Measurements from ENCODE around the gene WASF2. TPM values are rescaled to one million over a fixed set of nuclear protein-coding genes. Genes with fewer than 3 reads are reported as not detected.

Gene WASF2
- total RNA-seq, 1 donor from 2014 or later, result 58.9 TPM

DNA sequence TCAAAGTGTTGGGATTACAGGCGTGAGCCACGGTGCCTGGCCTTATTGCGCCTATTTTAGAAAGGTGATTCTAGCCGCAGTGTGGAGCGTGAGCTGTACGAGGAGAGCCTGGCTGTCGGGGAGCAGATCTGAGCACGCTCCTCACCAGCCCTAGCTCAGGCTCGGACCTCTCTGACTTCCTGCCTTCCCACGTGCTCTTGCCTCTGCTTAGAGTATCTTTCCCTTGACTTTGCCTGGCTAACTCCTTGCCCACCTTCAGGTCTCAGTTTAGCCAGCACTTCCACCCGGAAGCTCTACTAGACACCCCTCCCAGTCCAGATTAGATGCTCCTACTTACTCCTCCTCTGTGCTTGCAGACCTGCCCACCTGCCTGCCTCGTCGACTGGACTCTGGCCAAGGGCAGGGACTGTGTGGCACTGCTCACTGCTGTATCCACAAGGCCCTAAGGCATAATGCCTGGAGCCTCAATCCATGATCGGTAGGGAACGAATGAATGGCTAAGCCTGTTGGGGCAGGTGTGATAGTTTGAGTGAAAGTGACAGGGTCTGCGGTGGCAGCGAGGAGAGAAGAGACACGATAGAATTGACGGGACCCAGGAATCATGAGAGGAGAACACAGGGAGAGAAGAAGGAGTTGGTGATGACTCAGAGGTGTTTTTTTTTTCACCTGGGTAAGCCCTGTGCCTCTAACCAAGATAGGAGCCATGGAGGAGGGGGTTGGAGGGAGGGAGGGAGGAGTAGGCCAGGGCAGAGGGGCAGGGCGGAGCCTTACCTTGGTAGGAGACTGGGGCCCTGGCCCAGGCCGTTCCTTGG is 28.1 kb upstream of the WASF2 start:
- peaks cover 74% of the 10 kb centered on the region for H3K4me1 ChIP-seq
- no peak for TF ChIP-seq POLR2A (IDR thresholded peaks at IDR 0.05)
- TF ChIP-seq POLR2AphosphoS5 (IDR thresholded peaks at IDR 0.05; ENCODE audit: insufficient read depth in 1 of 2, low read depth in 1 of 2), result no peak
- TF ChIP-seq, protein P1, sequence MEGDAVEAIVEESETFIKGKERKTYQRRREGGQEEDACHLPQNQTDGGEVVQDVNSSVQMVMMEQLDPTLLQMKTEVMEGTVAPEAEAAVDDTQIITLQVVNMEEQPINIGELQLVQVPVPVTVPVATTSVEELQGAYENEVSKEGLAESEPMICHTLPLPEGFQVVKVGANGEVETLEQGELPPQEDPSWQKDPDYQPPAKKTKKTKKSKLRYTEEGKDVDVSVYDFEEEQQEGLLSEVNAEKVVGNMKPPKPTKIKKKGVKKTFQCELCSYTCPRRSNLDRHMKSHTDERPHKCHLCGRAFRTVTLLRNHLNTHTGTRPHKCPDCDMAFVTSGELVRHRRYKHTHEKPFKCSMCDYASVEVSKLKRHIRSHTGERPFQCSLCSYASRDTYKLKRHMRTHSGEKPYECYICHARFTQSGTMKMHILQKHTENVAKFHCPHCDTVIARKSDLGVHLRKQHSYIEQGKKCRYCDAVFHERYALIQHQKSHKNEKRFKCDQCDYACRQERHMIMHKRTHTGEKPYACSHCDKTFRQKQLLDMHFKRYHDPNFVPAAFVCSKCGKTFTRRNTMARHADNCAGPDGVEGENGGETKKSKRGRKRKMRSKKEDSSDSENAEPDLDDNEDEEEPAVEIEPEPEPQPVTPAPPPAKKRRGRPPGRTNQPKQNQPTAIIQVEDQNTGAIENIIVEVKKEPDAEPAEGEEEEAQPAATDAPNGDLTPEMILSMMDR (IDR thresholded peaks at IDR 0.05), result no peak

DNA sequence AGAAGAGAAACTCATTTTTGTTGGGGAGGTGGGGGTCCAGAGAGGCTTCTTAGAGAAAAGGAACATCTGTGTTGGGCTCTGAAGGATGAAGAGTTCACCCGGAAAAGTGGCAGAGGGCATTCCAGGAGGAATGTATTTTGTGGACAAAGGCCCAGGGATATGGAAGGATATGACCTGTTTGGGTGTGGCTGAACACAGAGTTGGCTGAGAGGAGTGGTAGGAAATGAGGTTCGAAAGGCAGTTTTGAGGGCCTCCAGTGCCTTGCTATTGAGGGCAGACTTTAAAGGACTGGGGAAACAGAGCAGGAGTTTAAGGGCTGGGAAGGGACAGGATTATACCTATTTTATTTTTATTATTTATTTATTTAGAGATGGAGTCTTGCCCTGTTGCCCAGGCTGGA is 27.3 kb upstream of the WASF2 start:
- DNase-seq (ENCODE audit: extremely low spot score in 2 of 2), result no peak

More for the DNA sequence above, 28.1 kb upstream of the WASF2 start:
- H3K4me3 ChIP-seq, result no peak overlapping the region
- H3K36me3 ChIP-seq, result no peaks in the 10 kb centered on the region
- intact Hi-C loops (cut with DNase I), result no loop called here
- DNase-seq (ENCODE audit: extremely low spot score in 2 of 2), result no peak
- H3K27me3 ChIP-seq, result no peaks in the 10 kb centered on the region
- H3K9me3 ChIP-seq, result no peaks in the 10 kb centered on the region
- peak overlapping the region; percentile 77 for H3K27ac ChIP-seq

DNA sequence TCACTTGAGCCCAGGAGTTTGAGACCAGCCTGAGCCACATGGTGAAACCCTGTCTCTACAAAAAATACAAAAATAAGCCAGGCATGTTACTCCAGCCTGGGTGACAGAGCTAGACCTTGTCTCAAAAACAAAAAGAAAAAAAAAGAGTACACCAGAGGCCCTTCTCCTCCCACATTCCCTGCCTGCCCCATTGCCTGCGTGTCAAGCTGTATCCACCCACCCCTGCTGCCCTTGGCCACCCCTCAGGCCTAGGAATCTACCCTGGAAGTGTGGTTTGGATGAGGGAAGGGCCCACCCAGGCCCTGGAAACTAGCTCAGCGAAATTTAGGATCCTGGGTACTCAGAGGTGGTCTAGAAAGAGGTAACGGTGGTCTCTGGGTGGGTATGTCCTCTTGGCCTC is 25.7 kb upstream of the WASF2 start:
- no peak overlapping the region for H3K4me3 ChIP-seq
- peak overlapping the region; percentile 30 for H3K27ac ChIP-seq
- peaks cover 53% of the 10 kb centered on the region for H3K4me1 ChIP-seq

More for the DNA sequence above, 27.3 kb upstream of the WASF2 start:
- no peaks in the 10 kb centered on the region for H3K27me3 ChIP-seq
- TF ChIP-seq POLR2A (IDR thresholded peaks at IDR 0.05) (no peak), POLR2AphosphoS5 (IDR thresholded peaks at IDR 0.05; ENCODE audit: insufficient read depth in 1 of 2, low read depth in 1 of 2) (peak in 1 of 2 donors; percentile 20)
- peak overlapping the region; percentile 77 for H3K27ac ChIP-seq
- peaks cover 70% of the 10 kb centered on the region for H3K4me1 ChIP-seq
- H3K9me3 ChIP-seq, result no peaks in the 10 kb centered on the region
- H3K4me3 ChIP-seq, result no peak overlapping the region
- no peaks in the 10 kb centered on the region for H3K36me3 ChIP-seq
- intact Hi-C loops (cut with DNase I), result no loop called here

DNA sequence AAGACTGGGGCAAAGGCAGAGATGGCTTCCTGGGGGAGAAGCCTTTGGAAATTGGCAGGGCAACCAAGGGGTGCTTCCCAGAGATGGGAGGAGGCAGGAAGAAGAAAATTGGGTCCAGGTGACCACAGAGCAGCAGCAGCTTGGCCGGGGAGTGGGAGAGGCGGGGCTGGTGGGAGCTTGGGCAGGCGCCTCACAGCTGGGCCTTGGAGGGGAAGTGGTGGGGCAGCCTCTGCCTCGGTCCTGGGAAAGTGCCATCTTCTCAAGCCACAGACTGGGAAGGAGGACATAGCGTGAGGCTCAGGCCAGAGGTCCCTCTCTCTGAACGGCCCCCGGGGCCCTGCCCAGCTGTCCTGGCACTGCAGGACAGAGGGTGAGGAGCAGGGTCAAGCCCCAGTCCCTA is 24.0 kb upstream of the WASF2 start:
- Histone ChIP-seq H3K4me1 (peaks cover 45% of the 10 kb centered on the region), H3K9me3 (no peaks in the 10 kb centered on the region), H3K27ac (peak overlapping the region; percentile 53), H3K36me3 (no peaks in the 10 kb centered on the region), H3K4me3 (no peak overlapping the region), H3K27me3 (no peaks in the 10 kb centered on the region)
- intact Hi-C loops (cut with DNase I), result no loop called here
- no peak for DNase-seq (ENCODE audit: extremely low spot score in 2 of 2)
- TF ChIP-seq, protein P1 (IDR thresholded peaks at IDR 0.05), result no peak
- no peak for TF ChIP-seq POLR2A (IDR thresholded peaks at IDR 0.05)

More for the DNA sequence above, 25.7 kb upstream of the WASF2 start:
- no peaks in the 10 kb centered on the region for H3K36me3 ChIP-seq
- H3K9me3 ChIP-seq, result no peaks in the 10 kb centered on the region
- TF ChIP-seq, protein P1 (IDR thresholded peaks at IDR 0.05), result no peak
- TF ChIP-seq POLR2A (IDR thresholded peaks at IDR 0.05) (no peak), POLR2AphosphoS5 (IDR thresholded peaks at IDR 0.05; ENCODE audit: insufficient read depth in 1 of 2, low read depth in 1 of 2) (no peak)
- no peaks in the 10 kb centered on the region for H3K27me3 ChIP-seq
- DNase-seq (ENCODE audit: extremely low spot score in 2 of 2), result no peak
- intact Hi-C loops (cut with DNase I), result no loop called here

DNA sequence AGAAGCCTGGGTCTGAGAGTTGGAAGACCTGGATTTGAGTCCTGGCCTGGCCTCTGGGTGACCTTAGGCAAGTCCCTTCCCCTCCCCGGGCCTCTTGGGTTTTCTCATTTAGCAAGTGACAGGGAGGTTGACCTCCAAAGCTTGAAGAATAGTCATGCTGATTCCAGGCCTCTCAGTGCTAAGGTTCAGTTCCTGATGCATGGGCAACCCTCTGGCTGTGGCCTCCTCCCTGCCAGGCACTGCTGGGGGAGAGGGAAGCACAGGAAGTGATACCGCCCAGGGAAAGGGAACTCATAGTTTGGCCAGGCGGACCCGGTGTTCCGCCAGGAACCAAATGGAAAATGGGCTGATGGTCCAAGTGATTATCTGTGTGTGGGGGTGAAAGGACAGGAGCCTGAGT is 23.6 kb upstream of the WASF2 start:
- Histone ChIP-seq H3K9me3 (no peaks in the 10 kb centered on the region), H3K36me3 (no peaks in the 10 kb centered on the region), H3K27me3 (no peaks in the 10 kb centered on the region), H3K4me1 (peaks cover 40% of the 10 kb centered on the region), H3K27ac (peak overlapping the region; percentile 53), H3K4me3 (no peak overlapping the region)
- TF ChIP-seq POLR2A (IDR thresholded peaks at IDR 0.05) (no peak), POLR2AphosphoS5 (IDR thresholded peaks at IDR 0.05; ENCODE audit: insufficient read depth in 1 of 2, low read depth in 1 of 2) (no peak)
- TF ChIP-seq, protein P1 (IDR thresholded peaks at IDR 0.05), result no peak
- no peak for DNase-seq (ENCODE audit: extremely low spot score in 2 of 2)
- intact Hi-C loops (cut with DNase I), result no loop called here

All from vagina (tissue), 2 donors.